ENCODE measurements around the gene CBX8. TPM values are rescaled to one million over a fixed set of nuclear protein-coding genes. Genes with fewer than 3 reads are reported as not detected.

Gene CBX8
- total and polyA plus RNA-seq, 2 donors from 2014 or later, result 3.5 to 6.2 TPM

- intact Hi-C loops (cut with DNase I), result no loop called here
- H3K27ac ChIP-seq (ENCODE audit: low read depth in 2 of 2, low read length in 2 of 2), result no peak overlapping the region
- no peak for FAIRE-seq
Observed at GRCh38 chr17:79830303-79830702, 33.4 kb upstream of the CBX8 start.

GRCh38 chr17:79829457-79829856, 32.6 kb upstream of the CBX8 start:
- Histone ChIP-seq H3K9me3 (ENCODE audit: control insufficient read depth in 2 of 3, insufficient read depth in 1 of 3, low read length in 3 of 3) (no peaks in the 10 kb centered on the region), H3K4me1 (ENCODE audit: control insufficient read depth in 2 of 3, insufficient read depth in 2 of 3, low read depth in 1 of 3, low read length in 3 of 3) (peaks cover 0 to 7% (median 5%) of the 10 kb centered on the region in 3 donors), H3K27me3 (ENCODE audit: control insufficient read depth, insufficient read depth, low read length) (peaks cover 2% of the 10 kb centered on the region), H3K27ac (ENCODE audit: low read depth in 2 of 2, low read length in 2 of 2) (no peak overlapping the region), H3K36me3 (ENCODE audit: control insufficient read depth in 2 of 3, insufficient read depth in 3 of 3, low read length in 3 of 3) (peaks cover 0 to under 1% (median 0%) of the 10 kb centered on the region in 3 donors), H3K4me3 (ENCODE audit: low read length in 3 of 3) (no peak overlapping the region), H3K9ac (ENCODE audit: low read length in 3 of 3) (no peak overlapping the region)
- no peak for DNase-seq
- FAIRE-seq, result no peak
- no peak for TF ChIP-seq CTCF (IDR thresholded peaks at IDR 0.05; ENCODE audit: borderline replicate concordance, extremely low read depth, insufficient read depth)
- intact Hi-C loops (cut with DNase I), result no loop called here

More at GRCh38 chr17:79830303-79830702, 33.4 kb upstream of the CBX8 start:
- DNase-seq, result no peak
- Histone ChIP-seq H3K27me3 (ENCODE audit: control insufficient read depth, insufficient read depth, low read length) (peaks cover 2% of the 10 kb centered on the region), H3K4me3 (ENCODE audit: low read length in 3 of 3) (no peak overlapping the region), H3K9me3 (ENCODE audit: control insufficient read depth in 2 of 3, insufficient read depth in 1 of 3, low read length in 3 of 3) (no peaks in the 10 kb centered on the region), H3K9ac (ENCODE audit: low read length in 3 of 3) (no peak overlapping the region), H3K4me1 (ENCODE audit: control insufficient read depth in 2 of 3, insufficient read depth in 2 of 3, low read depth in 1 of 3, low read length in 3 of 3) (peaks cover 0 to 7% (median 5%) of the 10 kb centered on the region in 3 donors), H3K36me3 (ENCODE audit: control insufficient read depth in 2 of 3, insufficient read depth in 3 of 3, low read length in 3 of 3) (peaks cover 0 to 6% (median 0%) of the 10 kb centered on the region in 3 donors)
- TF ChIP-seq CTCF (IDR thresholded peaks at IDR 0.05; ENCODE audit: borderline replicate concordance, extremely low read depth, insufficient read depth), result no peak

GRCh38 chr17:79829004-79829403, 32.1 kb upstream of the CBX8 start:
- H3K4me3 ChIP-seq (ENCODE audit: low read length in 3 of 3), result no peak overlapping the region
- FAIRE-seq (no peak), DNase-seq (no peak)
- intact Hi-C loops (cut with DNase I), result no loop called here
- no peak for TF ChIP-seq CTCF (IDR thresholded peaks at IDR 0.05; ENCODE audit: borderline replicate concordance, extremely low read depth, insufficient read depth)
- no peaks in the 10 kb centered on the region for H3K9me3 ChIP-seq (ENCODE audit: control insufficient read depth in 2 of 3, insufficient read depth in 1 of 3, low read length in 3 of 3)
- H3K9ac ChIP-seq (ENCODE audit: low read length in 3 of 3), result no peak overlapping the region
- no peaks in the 10 kb centered on the region for H3K36me3 ChIP-seq (ENCODE audit: control insufficient read depth in 2 of 3, insufficient read depth in 3 of 3, low read length in 3 of 3)
- peaks cover 2% of the 10 kb centered on the region for H3K27me3 ChIP-seq (ENCODE audit: control insufficient read depth, insufficient read depth, low read length)
- H3K27ac ChIP-seq (ENCODE audit: low read depth in 2 of 2, low read length in 2 of 2), result no peak overlapping the region
- H3K4me1 ChIP-seq (ENCODE audit: control insufficient read depth in 2 of 3, insufficient read depth in 2 of 3, low read depth in 1 of 3, low read length in 3 of 3), result peaks cover 0 to 7% (median 5%) of the 10 kb centered on the region in 3 donors

Data from kidney (tissue), 14 donors.